T-helper 2 cell treated with Interferon-gamma antibody and Interleukin-4, amounts not matched to agents 100 ng/mL and 5 ng/mL, for 36 hours (primary cell): ENCODE data around the gene WDFY4. TPM values are rescaled to one million over a fixed set of nuclear protein-coding genes. Genes with fewer than 3 reads are reported as not detected.

Experiments
- intact Hi-C: fragments of 100-400 bp; cut with micrococcal nuclease; formaldehyde crosslinking; loops from one replicate; pipeline ENCODE4 v1.15.1; 2023
- total RNA-seq: library from RNA; stranded (reverse); gene quantifications from 2 replicates; pipeline ENCODE4 v1.2.3, GENCODE V29; 2022

WDFY4 gene
- total RNA-seq, 1 donor from 2014 or later: 1.00 TPM

GRCh38 chr10:48653944-48654698 lies 30.6 kb upstream of the WDFY4 start:
- intact Hi-C loops: loop anchor here (10.0 kb wide), 1 partner anchor 151 kb away; no protein-coding TSS in a partner anchor

- intact Hi-C loops: loop anchor here (1.0 to 10.0 kb wide), 4 partner anchors 47 to 742 kb away; partner anchors contain the start of gene DRGX
These were observed 29.0 kb upstream of the WDFY4 start for GRCh38 chr10:48655411-48656240.

GRCh38 chr10:48656241-48656913 lies 28.3 kb upstream of the WDFY4 start:
- intact Hi-C loops: loop anchor here (1.0 to 10.0 kb wide), 3 partner anchors 148 to 741 kb away; partner anchors contain the start of gene DRGX

GRCh38 chr10:48656914-48657305 lies 27.8 kb upstream of the WDFY4 start:
- intact Hi-C loops: loop anchor here (1.0 to 10.0 kb wide), 3 partner anchors 148 to 740 kb away; partner anchors contain the start of gene DRGX

GRCh38 chr10:48657416-48657815 lies 27.3 kb upstream of the WDFY4 start:
- intact Hi-C loops: loop anchor here (5.0 to 10.0 kb wide), 2 partner anchors 147 to 740 kb away; partner anchors contain the start of gene DRGX

GRCh38 chr10:48658243-48658974 lies 26.3 kb upstream of the WDFY4 start:
- intact Hi-C loops: loop anchor here (1.0 to 10.0 kb wide), 5 partner anchors 107 to 860 kb away; partner anchors contain the start of gene DRGX

GRCh38 chr10:48658975-48659269 lies 25.8 kb upstream of the WDFY4 start:
- intact Hi-C loops: loop anchor here (1.0 to 10.0 kb wide), 5 partner anchors 108 to 860 kb away; partner anchors contain the start of gene DRGX

- intact Hi-C loops: loop anchor here (2.0 to 10.0 kb wide), 4 partner anchors 145 to 859 kb away; partner anchors contain the start of gene DRGX
These were observed 24.9 kb upstream of the WDFY4 start for GRCh38 chr10:48659790-48660189.

- intact Hi-C loops: no loop called here
These were observed 23.2 kb upstream of the WDFY4 start for GRCh38 chr10:48661441-48661840.

GRCh38 chr10:48667960-48668590 lies 16.6 kb upstream of the WDFY4 start:
- intact Hi-C loops: no loop called here

- intact Hi-C loops: no loop called here
These were observed 13.4 kb upstream of the WDFY4 start for GRCh38 chr10:48670978-48671913.

- intact Hi-C loops: no loop called here
These were observed 12.6 kb upstream of the WDFY4 start for GRCh38 chr10:48671914-48672595.

- intact Hi-C loops: no loop called here
These were observed 11.9 kb upstream of the WDFY4 start for GRCh38 chr10:48672596-48673265.

- intact Hi-C loops: no loop called here
These were observed 7.0 kb upstream of the WDFY4 start for GRCh38 chr10:48677625-48678024.

GRCh38 chr10:48678041-48678440 lies 6.6 kb upstream of the WDFY4 start:
- intact Hi-C loops: no loop called here

- intact Hi-C loops: no loop called here
These were observed 2.9 kb upstream of the WDFY4 start for GRCh38 chr10:48681740-48682139.

GRCh38 chr10:48682265-48682664 lies 2.4 kb upstream of the WDFY4 start:
- intact Hi-C loops: no loop called here

GRCh38 chr10:48683424-48683823 lies 1.2 kb upstream of the WDFY4 start:
- intact Hi-C loops: no loop called here
